HG03469 (cell line): ENCODE measurements around the gene HOXD12.

Experiments
- ATAC-seq: cut with Tn5 transposase; IDR thresholded peaks from one replicate; pipeline ENCODE4 v1.9.1; 2021; ENCODE audit warnings: mild to moderate bottlenecking, moderate library complexity, moderate number of reproducible peaks; ENCODE audit not compliant: unreplicated experiment

HOXD12 gene

GRCh38 chr2:176099728-176100546 lies at the start of gene HOXD12:
TSS of gene HOXD12 (plus strand) at chr2:176099795. CDS start at chr2:176099802, 7 bp downstream.
- no peak for ATAC-seq

GRCh38 chr2:176056406-176056805 lies 43.2 kb upstream of the HOXD12 start:
- no peak for ATAC-seq

GRCh38 chr2:176063958-176064357 lies 35.6 kb upstream of the HOXD12 start:
- ATAC-seq = no peak

GRCh38 chr2:176066645-176067588 lies 32.7 kb upstream of the HOXD12 start:
- no peak for ATAC-seq

- ATAC-seq = no peak
These were observed 31.8 kb upstream of the HOXD12 start for GRCh38 chr2:176067589-176068418.

GRCh38 chr2:176068419-176068832 lies 31.2 kb upstream of the HOXD12 start:
- ATAC-seq = no peak

- ATAC-seq = no peak
These were observed 28.0 kb upstream of the HOXD12 start for GRCh38 chr2:176071330-176072291.

GRCh38 chr2:176072292-176072669 lies 27.3 kb upstream of the HOXD12 start:
- ATAC-seq = no peak

GRCh38 chr2:176072951-176073904 lies 26.4 kb upstream of the HOXD12 start:
- ATAC-seq = no peak

- no peak for ATAC-seq
These were observed 24.6 kb upstream of the HOXD12 start for GRCh38 chr2:176074919-176075425.

- ATAC-seq = no peak
These were observed 24.1 kb upstream of the HOXD12 start for GRCh38 chr2:176075481-176075880.

GRCh38 chr2:176076063-176076462 lies 23.5 kb upstream of the HOXD12 start:
- no peak for ATAC-seq

- no peak for ATAC-seq
These were observed 22.8 kb upstream of the HOXD12 start for GRCh38 chr2:176076796-176077195.

- ATAC-seq = no peak
These were observed 20.9 kb upstream of the HOXD12 start for GRCh38 chr2:176078541-176079284.

GRCh38 chr2:176079285-176079830 lies 20.2 kb upstream of the HOXD12 start:
- no peak for ATAC-seq

- no peak for ATAC-seq
These were observed 19.6 kb upstream of the HOXD12 start for GRCh38 chr2:176079831-176080539.
